GM18867 (cell line): ENCODE data around the gene CHD9NB.
A peak's percentile ranks its signal among the peaks of the same experiment; 100 is the strongest.

ENCODE experiments used
- ATAC-seq: cut with Tn5 transposase; IDR thresholded peaks from one replicate; pipeline ENCODE4 v1.9.1; 2021; ENCODE audit warnings: mild to moderate bottlenecking, moderate library complexity; ENCODE audit not compliant: unreplicated experiment

CHD9NB gene

GRCh38 chr16:53035176-53035942 is 17.3 kb downstream of the CHD9NB start:
- ATAC-seq, result no peak

DNA sequence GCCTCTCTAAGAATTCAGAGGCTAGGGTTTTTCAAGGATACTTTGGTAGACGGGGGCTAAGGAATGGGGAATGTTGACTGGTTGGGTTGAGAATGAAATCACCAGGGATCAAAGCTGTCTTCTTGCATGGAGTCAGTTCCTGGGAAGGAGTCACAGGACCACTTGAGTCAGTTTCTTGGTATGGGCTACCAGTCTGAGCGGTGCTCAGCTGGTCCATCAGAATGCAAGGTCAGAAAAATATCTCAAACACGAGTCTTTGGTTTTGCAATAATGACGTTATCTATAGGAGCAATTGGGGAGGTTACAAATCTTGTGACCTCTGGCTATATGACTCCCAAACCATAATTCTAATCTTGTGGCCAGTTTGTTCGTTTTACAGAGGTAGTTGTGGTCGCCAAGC is 18.4 kb downstream of the CHD9NB start:
- no peak for ATAC-seq

DNA sequence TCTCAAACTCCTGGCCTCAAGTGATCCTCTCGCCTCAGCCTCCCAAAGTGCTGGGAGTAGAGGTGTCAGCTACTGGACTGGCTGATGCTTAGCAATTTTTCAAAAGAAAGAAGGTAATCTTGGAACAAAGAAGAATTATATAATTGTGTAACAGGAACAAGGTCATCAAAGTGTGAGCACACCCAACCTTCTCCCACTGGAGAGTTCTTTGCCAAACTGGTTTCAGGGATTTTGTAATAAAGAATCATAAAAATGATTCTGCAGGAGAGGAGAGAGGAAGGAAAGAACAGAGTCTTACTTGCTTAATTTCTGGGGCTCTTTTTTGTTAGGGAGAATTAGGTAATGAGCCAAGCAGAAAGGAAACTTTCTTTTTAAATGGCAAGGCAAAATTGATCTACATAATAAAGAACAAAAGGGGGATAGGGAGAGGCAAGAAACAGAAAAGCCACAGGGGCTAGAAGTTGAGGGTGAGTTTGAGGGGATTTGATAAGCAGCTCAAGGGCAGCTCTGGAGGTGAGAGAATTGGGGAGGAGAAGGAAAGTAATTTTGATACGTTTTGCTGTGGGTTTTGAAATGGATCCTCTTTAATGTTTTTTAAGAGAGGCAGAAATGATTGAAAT is 21.3 kb downstream of the CHD9NB start:
- no peak for ATAC-seq

- no peak for ATAC-seq
Observed at GRCh38 chr16:53029971-53030370, 22.7 kb downstream of the CHD9NB start.

DNA sequence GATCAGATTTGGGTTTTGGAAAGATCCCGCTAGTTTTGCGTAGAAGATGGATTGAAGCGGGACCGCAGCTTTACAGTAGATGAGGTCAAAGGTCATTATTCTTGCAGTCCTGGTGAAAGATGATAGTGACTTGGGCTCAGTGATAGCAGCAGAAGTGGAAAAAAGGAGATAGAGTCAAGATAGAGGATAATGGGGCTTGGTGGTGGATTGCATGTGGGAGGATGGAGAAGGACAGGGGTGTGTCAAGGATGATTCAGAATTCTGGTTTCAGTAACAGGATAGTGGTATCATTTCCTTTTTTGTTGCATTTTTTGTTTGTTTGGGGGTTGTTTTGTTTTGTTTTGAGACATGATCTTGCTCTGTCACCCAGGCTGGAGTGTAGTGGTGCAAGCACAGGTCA is 28.7 kb downstream of the CHD9NB start:
- ATAC-seq, result no peak

DNA sequence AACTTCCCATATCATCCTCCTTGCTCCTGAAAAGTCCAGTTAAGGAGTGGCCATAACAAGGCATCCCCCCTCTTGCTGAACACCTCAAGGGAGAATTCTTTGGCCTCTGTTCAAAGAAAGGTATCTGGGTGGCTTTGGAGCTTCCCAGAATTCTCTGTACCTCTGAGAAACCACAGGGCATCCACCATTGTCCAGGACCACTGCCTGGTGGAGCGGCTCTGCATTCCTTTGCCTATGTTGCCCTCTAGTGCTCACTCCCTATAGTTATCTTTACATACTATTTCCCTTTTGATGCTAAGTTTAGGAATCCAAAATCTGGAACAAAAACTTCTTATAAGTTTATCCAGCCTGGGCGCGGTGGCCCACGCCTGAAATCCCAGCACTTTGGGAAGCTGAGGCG is 30.3 kb downstream of the CHD9NB start:
- ATAC-seq, result peak; percentile 54

DNA sequence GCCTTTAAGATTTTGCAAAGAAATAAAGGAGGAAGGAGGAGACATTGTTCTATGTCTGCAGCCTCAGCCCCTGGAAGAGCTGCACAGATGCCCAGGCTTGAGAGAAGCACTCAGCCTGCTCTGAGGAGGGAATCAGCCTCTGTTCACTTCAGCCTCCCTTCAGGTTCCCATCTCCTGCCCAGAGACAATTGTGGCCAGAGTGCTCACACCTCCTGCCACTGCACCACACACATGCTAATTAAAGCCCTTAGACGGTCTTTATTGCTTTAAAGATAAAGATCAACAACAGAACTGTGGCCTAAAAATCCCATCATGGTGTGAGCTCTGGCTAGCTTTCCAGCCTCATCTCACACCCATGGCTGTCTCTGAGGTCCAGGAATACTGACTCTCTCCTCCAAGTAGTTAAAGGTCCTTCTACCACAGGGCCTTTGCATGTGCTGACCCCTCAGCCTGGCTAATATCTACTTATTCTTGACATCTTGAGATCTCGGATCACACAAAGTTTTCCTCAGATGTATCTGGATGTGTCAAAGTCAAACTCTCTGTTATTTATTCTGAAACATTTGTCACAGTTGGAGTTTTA is 33.8 kb downstream of the CHD9NB start:
- no peak for ATAC-seq

GRCh38 chr16:53014287-53014686 is 38.4 kb downstream of the CHD9NB start:
- ATAC-seq, result no peak

GRCh38 chr16:53007095-53007494 is 45.6 kb downstream of the CHD9NB start:
- ATAC-seq, result no peak

DNA sequence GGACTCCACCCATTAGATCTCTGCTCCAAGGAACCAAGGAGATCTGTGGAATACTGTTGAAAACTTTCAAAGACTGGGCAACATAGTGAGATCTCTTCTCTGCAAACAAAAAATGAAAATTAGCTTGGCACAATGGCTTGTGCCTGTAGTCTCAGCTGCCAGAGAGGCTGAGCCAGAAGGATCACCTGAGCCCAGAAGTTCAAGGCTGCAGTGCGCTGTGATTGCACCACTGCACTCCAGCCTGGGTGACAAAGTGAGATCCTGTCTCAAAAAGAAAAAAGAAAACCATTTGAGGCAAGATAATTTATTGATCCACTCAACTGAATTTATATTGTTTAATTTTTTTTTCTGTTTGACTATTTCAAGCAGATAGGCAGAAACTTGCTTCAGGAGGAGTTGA is 54.8 kb downstream of the CHD9NB start:
- no peak for ATAC-seq

GRCh38 chr16:52994942-52995341 is 57.8 kb downstream of the CHD9NB start:
- no peak for ATAC-seq

- ATAC-seq, result no peak
Observed at GRCh38 chr16:52993179-52993578, 59.5 kb downstream of the CHD9NB start.

DNA sequence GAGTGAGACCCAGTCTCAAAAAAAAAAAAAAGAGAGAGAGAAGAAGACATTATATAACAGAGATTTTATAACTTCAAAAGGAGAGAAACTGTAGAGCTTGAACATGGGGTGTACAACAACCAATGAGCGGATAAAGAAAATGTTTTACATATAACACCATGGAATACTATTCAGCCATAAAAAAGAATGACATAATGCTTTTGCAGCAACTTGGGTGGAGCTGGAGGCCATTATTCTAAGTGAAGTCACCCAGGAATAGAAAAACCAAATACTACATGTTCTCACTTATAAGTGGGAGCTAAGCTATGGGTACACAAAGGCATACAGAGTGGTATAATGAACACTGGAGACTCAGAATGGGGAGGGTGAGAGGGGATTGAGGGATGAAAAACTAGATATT is 61.1 kb downstream of the CHD9NB start:
- no peak for ATAC-seq
